ENCODE data around the gene COPS9.

COPS9 gene

GRCh38 chr2:240136013-240136670, at the start of gene COPS9:
TSS of gene COPS9 (minus strand) at chr2:240136305. CDS start at chr2:240136284, 21 bp downstream.
- DNase-seq, result no peak

- no peak for DNase-seq
Observed at GRCh38 chr2:240184656-240185055, 48.6 kb upstream of the COPS9 start.

GRCh38 chr2:240183875-240184590, 47.9 kb upstream of the COPS9 start:
- no peak for DNase-seq

GRCh38 chr2:240183006-240183874, 47.1 kb upstream of the COPS9 start:
- no peak for DNase-seq

- DNase-seq, result no peak
Observed at GRCh38 chr2:240182476-240182875, 46.4 kb upstream of the COPS9 start.

GRCh38 chr2:240182001-240182400, 45.9 kb upstream of the COPS9 start:
- no peak for DNase-seq

GRCh38 chr2:240179941-240180666, 44.0 kb upstream of the COPS9 start:
- no peak for DNase-seq

GRCh38 chr2:240179186-240179815, 43.2 kb upstream of the COPS9 start:
- no peak for DNase-seq

GRCh38 chr2:240178564-240178963, 42.5 kb upstream of the COPS9 start:
- DNase-seq, result no peak

GRCh38 chr2:240174496-240174895, 38.4 kb upstream of the COPS9 start:
- DNase-seq, result no peak

- DNase-seq, result no peak
Observed at GRCh38 chr2:240172071-240172895, 36.2 kb upstream of the COPS9 start.

GRCh38 chr2:240170883-240171282, 34.8 kb upstream of the COPS9 start:
- no peak for DNase-seq

- DNase-seq, result no peak
Observed at GRCh38 chr2:240170354-240170735, 34.2 kb upstream of the COPS9 start.

- DNase-seq, result no peak
Observed at GRCh38 chr2:240169486-240170353, 33.6 kb upstream of the COPS9 start.

GRCh38 chr2:240168546-240169361, 32.6 kb upstream of the COPS9 start:
- no peak for DNase-seq

GRCh38 chr2:240168041-240168440, 31.9 kb upstream of the COPS9 start:
- DNase-seq, result no peak

GRCh38 chr2:240167588-240167880, 31.4 kb upstream of the COPS9 start:
- DNase-seq, result no peak

- DNase-seq, result no peak
Observed at GRCh38 chr2:240166761-240167587, 30.9 kb upstream of the COPS9 start.

- no peak for DNase-seq
Observed at GRCh38 chr2:240166191-240166590, 30.1 kb upstream of the COPS9 start.
